GM12875 (cell line): Measurements from ENCODE around the gene RPAP3.

Experiments used
- H3K4me3 ChIP-seq: one replicate; pipeline ENCODE4 v1.5.1; 2011; ENCODE audit warnings: low read depth, low read length, control low read depth
- TF ChIP-seq, protein P1 (sequence below): IDR thresholded peaks from 2 replicates; pipeline ENCODE4 v1.5.1; 2011; ENCODE audit warnings: low read depth, mild to moderate bottlenecking, control low read depth, inconsistent platforms, low read length, moderate library complexity, borderline replicate concordance; ENCODE audit not compliant: insufficient read depth

RPAP3 gene

GRCh38 chr12:47751561-47751960 is 45.7 kb upstream of the RPAP3 start:
- TF ChIP-seq, protein P1, sequence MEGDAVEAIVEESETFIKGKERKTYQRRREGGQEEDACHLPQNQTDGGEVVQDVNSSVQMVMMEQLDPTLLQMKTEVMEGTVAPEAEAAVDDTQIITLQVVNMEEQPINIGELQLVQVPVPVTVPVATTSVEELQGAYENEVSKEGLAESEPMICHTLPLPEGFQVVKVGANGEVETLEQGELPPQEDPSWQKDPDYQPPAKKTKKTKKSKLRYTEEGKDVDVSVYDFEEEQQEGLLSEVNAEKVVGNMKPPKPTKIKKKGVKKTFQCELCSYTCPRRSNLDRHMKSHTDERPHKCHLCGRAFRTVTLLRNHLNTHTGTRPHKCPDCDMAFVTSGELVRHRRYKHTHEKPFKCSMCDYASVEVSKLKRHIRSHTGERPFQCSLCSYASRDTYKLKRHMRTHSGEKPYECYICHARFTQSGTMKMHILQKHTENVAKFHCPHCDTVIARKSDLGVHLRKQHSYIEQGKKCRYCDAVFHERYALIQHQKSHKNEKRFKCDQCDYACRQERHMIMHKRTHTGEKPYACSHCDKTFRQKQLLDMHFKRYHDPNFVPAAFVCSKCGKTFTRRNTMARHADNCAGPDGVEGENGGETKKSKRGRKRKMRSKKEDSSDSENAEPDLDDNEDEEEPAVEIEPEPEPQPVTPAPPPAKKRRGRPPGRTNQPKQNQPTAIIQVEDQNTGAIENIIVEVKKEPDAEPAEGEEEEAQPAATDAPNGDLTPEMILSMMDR, result no peak
- no peak overlapping the region for H3K4me3 ChIP-seq

- H3K4me3 ChIP-seq, result no peak overlapping the region
Observed at GRCh38 chr12:47750916-47751470, 45.2 kb upstream of the RPAP3 start.

DNA sequence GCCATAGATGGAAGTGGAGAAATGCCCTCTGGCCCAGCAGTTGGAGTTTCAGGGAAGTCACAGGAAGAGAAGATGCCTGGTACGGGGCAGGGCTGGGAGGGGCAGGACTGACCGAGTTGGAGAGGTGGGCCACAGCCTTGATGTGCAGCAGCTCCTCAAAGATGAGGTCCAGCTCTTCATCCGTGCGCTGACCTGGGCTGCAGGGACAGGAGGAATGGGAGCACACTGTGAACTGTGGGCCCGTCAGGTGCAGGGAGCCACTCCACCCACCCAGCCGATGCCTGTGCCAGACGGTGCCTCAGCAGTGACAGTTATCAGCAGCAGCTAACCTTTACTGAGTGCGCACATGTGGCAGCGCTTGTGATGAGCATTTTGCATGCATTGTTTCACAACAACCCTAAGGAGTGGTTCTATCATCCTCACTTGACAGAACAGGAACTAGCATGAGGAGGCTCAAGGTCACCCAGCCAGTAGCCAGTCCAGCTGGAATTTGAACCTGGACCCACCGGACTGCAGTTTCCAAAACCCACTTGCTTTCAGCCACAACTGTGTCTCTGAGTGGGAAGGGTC is 44.5 kb upstream of the RPAP3 start:
- TF ChIP-seq, protein P1, result no peak
- H3K4me3 ChIP-seq, result no peak overlapping the region

More at GRCh38 chr12:47750916-47751470, 45.2 kb upstream of the RPAP3 start:
- TF ChIP-seq, protein P1, result no peak

GRCh38 chr12:47748899-47749298 is 43.1 kb upstream of the RPAP3 start:
- TF ChIP-seq, protein P1, result no peak
- no peak overlapping the region for H3K4me3 ChIP-seq

GRCh38 chr12:47748507-47748828 is 42.6 kb upstream of the RPAP3 start:
- TF ChIP-seq, protein P1, result no peak
- no peak overlapping the region for H3K4me3 ChIP-seq

GRCh38 chr12:47747596-47748506 is 42.0 kb upstream of the RPAP3 start:
- TF ChIP-seq, protein P1, result no peak
- no peak overlapping the region for H3K4me3 ChIP-seq
